ENCODE results near the gene GUCA2A.

GUCA2A gene

GRCh38 chr1:42152907-42153600 is 11.5 kb downstream of the GUCA2A start, which contains the start of gene GUCA2B:
Gene GUCA2B, plus strand, starts transcription at chr1:42153410. Its CDS starts 41 bp downstream, at chr1:42153451.
- DNase-seq, result no peak

DNA sequence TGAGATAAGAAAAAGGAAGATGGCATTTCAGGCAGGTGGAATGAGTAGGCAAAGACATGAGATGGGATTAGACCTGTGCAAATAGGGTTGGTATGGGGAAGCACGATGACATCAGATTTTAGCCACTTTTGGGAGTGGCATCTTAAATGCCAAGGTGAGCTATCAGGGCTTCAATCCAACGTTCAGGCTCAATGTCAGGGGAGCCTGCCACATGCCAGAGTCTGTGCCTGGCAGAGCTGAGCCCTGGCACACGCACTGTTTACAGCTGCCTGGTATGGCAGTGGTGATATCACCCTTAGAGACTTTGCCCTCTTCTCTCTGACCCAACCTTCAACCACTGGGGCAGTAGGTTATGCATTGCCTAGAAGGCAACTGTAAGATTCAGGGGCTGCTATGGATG is 12.4 kb downstream of the GUCA2A start:
- DNase-seq, result no peak

- no peak for DNase-seq
Measured at GRCh38 chr1:42150651-42151050, 13.9 kb downstream of the GUCA2A start.

DNA sequence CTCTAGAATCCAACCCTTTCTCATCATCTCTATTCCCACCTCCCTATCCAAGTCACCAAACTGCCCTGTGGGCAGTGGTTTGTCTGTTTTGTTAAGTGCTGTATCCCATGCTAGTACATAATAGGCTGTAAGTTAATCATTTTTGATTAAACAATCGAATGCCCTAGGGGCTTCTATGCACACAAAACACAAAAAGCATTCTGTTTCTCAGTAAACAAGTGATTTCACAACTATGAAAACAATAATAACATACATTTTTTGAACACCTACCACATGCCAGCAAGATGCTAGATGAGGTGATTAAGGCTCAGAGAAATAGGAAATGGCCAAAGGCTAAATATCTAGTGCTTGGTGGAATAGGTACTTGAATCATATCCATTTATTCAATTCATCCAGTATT is 16.4 kb downstream of the GUCA2A start:
- no peak for DNase-seq

DNA sequence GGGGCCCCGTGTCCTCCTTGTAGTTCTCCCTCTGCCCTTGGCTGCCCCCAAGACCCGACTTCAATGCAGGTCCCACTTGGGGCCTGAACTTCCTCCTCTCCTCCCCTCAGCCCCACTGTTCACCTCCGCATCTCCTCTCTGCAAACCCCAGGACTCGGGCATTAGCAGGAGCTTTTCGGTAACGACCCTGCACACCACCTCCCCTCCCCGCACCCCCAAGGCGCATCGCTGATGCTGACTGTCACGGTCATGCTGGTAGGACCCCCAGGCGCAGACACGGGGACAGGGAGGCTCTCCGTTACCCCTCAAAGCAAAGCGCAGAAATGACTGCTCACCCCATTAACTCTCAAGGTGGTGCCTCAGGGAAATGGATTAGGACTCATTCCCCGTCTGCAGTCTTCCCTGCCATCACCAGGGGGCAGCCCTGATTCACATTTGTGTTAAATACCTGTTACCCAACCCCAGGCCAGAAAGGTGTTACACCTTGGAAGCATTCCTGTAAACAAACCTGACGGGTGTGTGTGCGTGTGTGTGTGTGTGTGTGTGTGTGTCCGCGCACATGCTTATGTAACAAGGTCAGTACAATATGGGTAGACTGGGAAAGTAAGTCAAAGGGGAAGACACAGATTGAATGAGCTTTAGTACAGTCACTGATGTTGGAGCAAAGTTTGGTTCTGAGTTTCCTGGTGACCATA is 17.8 kb downstream of the GUCA2A start:
- DNase-seq, result peak; percentile 87

- DNase-seq, result no peak
Measured at GRCh38 chr1:42145764-42146625, 18.6 kb downstream of the GUCA2A start.

DNA sequence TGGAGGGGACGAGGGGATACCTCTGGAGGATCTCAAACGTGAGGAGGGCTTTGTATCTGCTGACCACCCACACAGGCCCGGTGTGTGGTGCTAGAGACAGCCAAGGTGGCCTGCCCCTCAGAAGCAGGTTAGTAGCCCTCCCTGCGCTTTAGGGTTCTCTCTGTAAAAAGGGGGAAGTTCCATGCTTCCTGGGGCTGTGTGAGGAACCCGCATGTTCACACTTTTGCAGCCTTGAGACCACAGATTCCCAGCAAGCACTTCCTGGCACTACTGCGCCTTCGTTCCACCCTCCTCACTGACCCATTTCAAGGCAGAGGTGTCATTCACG is 19.2 kb downstream of the GUCA2A start:
- no peak for DNase-seq

DNA sequence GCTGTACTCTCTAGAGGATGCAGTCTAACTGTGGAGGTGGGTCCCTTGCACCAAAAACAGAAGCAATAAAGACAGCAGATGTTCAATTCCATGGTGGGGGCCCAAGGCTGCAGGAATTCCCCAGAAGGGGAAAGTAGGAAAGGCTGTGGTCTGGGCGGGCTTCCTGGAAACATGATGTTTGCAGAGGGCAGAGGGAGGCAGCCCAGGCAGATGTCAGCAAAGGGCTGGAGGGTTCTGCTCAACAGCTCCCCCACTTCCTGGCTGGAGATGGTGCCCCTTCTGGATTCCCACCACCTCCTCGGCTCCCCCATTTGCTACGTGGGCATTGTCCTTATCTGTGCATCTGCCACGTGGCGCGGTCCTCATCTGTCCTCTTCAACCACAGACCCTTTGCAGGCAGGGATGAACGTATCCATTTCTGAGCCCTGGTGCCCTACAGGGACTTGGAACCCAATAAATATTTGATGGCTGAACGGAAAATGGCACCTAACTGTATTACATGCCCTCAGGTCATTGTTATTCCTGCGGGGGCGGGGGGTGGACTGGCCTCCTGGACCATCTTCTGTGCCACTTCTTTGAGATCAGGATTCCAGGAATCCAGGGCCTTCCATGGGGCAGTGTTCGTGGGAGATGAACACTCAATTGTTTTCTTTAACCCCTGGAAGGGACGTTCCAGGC is 19.7 kb downstream of the GUCA2A start:
- DNase-seq, result peak; percentile 58

DNA sequence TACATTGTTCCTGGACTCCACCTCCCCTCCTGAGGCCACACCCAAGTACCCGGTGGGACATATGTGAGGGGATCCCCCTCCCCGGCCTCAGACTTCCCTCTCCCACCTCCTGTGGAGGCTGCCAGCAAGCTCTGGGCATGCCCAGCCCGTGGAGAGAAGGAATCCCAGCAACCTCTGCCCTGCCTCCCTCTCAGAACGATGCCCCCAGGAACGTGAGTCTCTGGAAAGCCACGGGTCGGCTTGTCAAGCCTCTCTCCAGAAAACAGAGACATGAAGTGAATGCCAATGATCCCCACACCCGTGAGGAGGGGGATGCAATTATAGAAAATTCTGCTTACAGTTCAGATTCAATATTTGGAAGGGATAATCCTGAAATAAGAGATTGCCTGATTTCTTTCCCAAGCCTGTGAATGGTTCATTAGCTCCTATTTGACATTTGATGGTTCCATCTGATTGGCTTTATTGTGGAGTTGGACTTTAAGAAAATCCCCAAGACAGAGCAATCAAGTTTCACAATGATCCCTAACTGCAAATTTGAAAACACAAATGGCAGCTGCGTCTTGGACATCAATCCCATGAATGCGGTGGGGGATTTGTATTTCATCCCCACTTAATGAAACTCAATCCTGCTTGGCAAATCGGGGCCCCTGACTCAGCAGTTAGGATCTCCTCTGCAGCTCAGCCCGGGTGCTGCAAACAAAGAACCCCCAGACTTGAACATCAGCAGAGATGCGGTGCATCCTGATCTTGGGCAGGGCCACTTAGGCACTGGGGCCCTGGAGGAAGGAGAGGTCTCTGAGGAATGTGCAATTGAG is 20.4 kb downstream of the GUCA2A start:
- peak; percentile 80 for DNase-seq

GRCh38 chr1:42142894-42143675 is 21.5 kb downstream of the GUCA2A start:
- DNase-seq, result no peak

DNA sequence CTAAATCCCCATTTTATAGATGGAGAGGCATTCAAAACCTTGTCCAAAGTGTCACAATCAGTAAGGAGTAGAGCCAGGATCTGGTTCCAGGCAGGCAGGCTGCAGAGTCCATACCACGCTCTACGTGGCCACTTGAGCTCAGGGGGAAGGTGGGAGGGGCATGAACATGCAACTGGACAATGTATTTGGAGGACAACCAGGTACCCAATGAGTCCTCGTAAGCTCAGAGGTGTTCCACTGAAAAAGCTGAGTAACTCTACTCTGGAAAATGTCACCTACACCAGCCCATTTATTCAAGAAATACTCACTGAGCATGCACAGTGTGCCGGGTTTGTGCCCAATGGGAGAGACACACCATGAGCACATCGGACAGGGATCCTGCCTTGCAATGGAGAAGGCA is 22.6 kb downstream of the GUCA2A start:
- no peak for DNase-seq

DNA sequence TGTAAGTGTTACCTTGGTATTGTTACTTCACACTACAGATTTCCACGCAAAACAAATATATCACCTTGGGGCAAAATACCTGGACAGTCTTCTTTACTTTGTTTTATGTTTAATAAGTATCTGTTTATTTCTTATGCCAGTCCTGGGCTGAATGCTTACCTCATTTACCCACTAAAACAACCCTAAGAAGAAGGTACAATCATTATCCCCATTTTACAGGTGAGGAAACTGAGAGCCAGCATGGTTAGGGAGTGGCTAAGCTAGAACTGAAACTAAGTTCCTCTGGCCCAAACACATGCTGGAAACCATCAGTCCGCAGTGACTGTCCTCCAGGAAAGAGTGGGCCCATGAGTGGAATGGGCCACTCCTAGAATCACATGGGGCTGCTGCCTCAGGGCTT is 24.4 kb downstream of the GUCA2A start:
- DNase-seq, result no peak

DNA sequence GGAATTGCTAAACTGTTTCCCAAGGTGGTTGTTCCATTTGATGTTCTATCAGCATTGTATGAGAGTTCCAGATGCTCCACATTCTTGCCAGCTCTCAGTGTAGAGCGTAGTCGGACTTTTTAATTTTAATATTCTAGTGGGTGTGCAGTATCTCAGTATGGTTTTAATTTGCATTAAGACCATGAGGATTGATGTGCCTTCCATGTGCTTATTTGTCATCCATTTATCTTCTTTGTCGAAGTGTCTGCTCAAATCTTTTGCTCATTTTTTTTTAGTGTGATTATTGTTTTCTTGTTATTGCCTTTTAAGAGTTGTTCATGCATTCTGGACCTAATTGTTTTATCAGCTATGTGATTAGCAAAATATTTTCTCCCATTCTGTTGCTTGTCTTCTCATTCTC is 25.1 kb downstream of the GUCA2A start:
- no peak for DNase-seq

- DNase-seq, result no peak
Measured at GRCh38 chr1:42138586-42138985, 26.0 kb downstream of the GUCA2A start.

DNA sequence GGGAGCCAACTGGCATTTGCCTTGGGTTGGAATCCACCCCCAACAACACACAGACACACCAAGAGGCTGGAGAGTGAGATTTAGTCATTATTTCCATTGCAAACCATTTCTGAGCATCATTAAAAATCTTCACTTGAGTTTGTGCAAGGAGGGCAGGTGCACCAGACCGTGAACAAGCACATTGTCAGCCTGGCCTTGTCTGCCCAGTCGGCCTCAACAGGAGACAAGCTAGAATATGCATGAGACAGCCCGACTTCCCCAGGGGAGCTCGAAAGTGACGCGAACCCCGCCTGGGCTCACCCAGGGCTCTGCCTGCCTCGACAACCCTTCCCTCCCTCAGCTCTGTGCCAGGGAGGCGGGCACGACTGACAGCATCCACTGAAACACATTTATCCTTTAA is 26.8 kb downstream of the GUCA2A start:
- DNase-seq, result no peak

GRCh38 chr1:42136466-42136865 is 28.1 kb downstream of the GUCA2A start:
- DNase-seq, result no peak

DNA sequence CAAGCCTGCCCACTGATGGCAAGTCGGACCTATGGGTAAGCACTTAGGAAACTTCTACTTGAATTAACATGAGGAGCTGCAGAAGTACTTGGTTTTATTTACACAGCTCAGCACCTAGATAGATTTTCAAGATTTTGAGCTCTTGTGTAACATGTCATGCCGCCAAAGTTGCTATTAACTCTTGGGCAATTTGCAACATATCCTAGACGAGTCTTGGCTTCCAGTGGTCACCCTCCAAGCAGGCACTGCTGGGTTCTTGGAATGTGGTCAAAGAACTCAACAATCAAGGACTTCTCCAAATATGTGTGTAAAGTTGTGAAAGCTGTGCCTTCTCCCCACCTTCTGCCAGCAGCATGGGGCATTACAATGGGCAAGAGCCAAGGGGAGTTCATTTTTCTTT is 29.1 kb downstream of the GUCA2A start:
- DNase-seq, result no peak

DNA sequence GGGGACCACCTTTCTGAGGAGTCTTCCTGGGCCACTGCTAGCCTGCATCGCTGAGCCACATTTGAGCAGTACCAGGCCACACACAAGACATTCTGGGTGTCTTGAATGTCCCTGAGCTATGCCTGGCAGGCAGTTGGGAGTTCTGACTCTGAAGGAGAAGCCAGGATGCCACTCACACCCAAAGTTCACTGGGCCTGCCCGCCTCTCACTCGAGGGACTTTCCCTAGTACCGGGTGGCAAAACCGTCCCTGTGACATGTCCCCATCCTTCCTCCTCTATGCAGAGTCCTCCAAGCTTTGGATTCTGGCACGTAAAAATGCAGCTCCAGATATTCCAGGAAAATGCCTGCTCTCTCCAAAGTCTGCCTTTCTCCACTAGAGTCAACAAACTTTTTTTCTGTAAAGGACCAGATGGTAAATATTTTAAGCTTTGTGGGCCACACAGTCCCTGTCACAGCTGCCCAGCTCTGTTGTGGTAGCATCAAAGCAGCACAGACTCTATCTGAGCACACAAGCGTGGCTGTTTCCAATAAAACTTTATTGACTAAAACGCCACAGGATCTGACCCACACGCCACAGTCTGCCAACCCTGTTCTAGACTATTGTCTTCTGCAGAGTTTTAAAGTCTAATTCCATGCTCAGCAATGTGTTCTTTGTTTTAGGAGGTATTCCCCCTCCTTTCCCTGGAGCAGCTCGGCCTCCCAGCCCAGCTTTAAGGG is 30.6 kb downstream of the GUCA2A start:
- no peak for DNase-seq

DNA sequence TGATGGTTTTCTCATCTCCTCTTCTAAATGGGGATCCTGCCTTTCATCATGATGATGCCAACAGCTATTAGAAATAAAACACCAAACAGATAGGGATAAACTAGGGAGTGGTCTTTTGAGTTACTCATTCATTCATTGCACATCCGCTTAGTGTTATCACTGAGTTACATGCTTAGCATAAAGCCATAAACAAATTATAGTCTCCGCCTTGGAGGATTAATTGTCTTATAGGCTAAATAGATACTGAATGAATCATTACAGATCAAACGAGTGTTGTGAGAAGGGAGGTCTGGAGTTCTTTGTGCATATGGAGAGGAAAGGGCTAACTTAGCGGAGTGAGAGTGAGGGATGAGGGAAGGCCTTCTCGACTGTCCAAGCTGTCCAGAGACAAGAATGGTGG is 31.2 kb downstream of the GUCA2A start:
- DNase-seq, result no peak

DNA sequence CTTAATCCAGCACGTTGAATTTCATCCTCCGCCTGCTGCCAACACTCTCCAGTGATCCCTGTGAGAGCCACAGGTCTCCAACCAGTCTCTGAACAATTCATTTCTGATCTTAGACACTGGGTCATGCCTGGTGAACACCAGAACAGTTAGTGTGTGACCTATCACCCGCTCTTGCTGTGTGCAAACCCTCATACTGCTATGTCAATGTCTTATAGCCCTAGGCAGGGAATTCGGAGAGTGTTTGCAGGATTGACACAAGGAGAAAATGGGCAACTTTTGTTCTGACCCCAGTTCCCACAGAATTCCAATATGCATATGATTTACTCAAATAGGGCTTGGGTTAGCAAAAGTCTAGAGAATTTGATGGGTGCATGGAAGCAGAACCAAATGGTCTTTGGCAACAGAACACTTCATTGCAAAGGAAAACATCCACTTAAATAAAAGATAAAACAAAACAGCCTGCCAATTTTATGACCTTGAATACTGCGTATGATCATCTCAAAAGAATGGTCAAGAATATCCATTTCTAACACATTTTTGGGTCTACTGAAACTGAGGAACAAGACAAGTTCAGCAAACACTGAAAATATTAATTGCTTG is 34.4 kb downstream of the GUCA2A start:
- no peak for DNase-seq
